Fibroblast of lung (primary cell): ENCODE data around the gene OR6Y1.

Experiments
- CTCF ChIP-seq, 2 donors: IDR thresholded peaks in 1 of 2; conservative IDR thresholded peaks in 1 of 2; 1 replicate in 1 of 2; 2 replicates in 1 of 2; pipeline ENCODE4 v1.5.1; 2011 to 2012; ENCODE audit warnings: low read length in 2 of 2, control low read depth in 1 of 2, inconsistent platforms in 1 of 2, low read depth in 1 of 2, mild to moderate bottlenecking in 1 of 2
- EZH2 ChIP-seq: IDR thresholded peaks from 2 replicates; pipeline ENCODE4 v1.5.1; 2012; ENCODE audit warnings: low read length, control low read depth, mild to moderate bottlenecking; ENCODE audit errors: missing control alignments

- TF ChIP-seq CTCF (conservative IDR thresholded peaks at IDR 0.05 in 1 of 2, IDR thresholded peaks at IDR 0.05 in 1 of 2; ENCODE audit: low read depth in 1 of 2, low read length in 2 of 2) (no peak), EZH2 (no peak)
Observed at GRCh38 chr1:158554352-158554751, at the start of gene OR6Y1.
